Gastrocnemius medialis (tissue), 4 donors: ENCODE data around the gene SZRD1.

Experiments used
- POLR2A ChIP-seq, 2 donors: fragments of 450-650 bp; IDR thresholded peaks; one replicate each; pipeline ENCODE4 v1.6.1; 2017; ENCODE audit warnings: antibody characterized with exemption in 2 of 2, mild to moderate bottlenecking in 2 of 2, moderate library complexity in 2 of 2
- TF ChIP-seq, protein P1 (sequence below), 5 experiments: fragments of 450-650 bp in 3 of 5; fragments of 200-600 bp in 2 of 5; sonication (generic) in 2 of 5; IDR thresholded peaks in 4 of 5; conservative IDR thresholded peaks in 1 of 5; 1 replicate in 4 of 5; 2 replicates in 1 of 5; pipeline ENCODE4 v1.5.1; 2016 to 2019; ENCODE audit warnings: antibody characterized with exemption in 5 of 5, mild to moderate bottlenecking in 3 of 5, moderate library complexity in 3 of 5

DNA sequence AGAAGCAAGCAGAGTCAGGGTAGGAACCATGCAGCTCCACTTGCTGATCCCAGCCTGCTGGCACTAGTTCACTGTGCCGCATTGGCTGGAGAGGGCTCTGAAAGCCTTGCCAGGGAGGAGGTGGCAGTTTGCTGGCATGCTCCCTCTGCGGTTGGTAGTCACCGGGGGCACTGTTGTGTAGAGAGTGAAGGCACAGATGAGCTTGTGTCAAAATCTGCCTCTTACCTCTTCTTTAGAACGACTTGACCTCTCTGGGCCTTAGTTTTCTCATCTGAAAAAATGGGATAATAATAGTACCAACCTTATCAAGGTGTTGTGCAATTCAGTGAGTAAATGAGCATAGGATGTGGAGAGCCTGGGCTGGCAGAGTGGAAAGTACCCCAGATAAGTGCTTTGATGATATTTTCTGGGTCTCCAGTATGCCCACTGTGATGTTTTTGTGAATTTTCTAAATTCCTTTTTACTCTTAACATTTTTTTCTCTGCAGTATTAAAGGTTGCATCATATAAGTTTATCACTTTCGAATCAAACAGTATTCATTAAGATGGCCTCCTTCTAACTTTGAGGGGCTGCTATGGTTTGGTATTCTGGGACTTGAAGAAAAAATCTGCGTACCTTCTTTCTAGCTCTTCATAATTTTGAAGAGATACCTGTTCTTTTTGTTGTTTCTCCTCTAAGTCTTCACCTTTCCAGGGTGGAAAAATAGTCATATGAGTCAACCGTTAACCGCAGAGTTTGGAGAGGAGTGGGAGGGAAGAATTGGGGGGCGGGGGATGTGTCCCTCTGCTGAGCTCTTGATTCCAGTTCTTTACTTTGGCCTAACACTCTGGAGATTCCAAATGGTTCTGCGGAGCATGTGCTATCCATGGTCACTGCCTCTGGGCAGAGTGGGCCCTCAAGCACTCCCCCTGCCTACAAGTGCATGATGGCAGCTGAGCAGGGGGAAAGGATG is 26.8 kb downstream of the SZRD1 start:
- TF ChIP-seq, protein P1, sequence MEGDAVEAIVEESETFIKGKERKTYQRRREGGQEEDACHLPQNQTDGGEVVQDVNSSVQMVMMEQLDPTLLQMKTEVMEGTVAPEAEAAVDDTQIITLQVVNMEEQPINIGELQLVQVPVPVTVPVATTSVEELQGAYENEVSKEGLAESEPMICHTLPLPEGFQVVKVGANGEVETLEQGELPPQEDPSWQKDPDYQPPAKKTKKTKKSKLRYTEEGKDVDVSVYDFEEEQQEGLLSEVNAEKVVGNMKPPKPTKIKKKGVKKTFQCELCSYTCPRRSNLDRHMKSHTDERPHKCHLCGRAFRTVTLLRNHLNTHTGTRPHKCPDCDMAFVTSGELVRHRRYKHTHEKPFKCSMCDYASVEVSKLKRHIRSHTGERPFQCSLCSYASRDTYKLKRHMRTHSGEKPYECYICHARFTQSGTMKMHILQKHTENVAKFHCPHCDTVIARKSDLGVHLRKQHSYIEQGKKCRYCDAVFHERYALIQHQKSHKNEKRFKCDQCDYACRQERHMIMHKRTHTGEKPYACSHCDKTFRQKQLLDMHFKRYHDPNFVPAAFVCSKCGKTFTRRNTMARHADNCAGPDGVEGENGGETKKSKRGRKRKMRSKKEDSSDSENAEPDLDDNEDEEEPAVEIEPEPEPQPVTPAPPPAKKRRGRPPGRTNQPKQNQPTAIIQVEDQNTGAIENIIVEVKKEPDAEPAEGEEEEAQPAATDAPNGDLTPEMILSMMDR (IDR thresholded peaks at IDR 0.05 in 4 of 5, conservative IDR thresholded peaks at IDR 0.05 in 1 of 5): no peak
- TF ChIP-seq POLR2A (IDR thresholded peaks at IDR 0.05): no peak
